Prostate gland (tissue), 2 donors: ENCODE results near the gene MTX2. TPM values are rescaled to one million over a fixed set of nuclear protein-coding genes. Genes with fewer than 3 reads are reported as not detected.
"Not testable (repeated sequence)": the region's sequence is repeated elsewhere in the genome, so short reads cannot be mapped to it uniquely, and the experiment has no call there.

ENCODE experiments used
- DNase-seq: peaks from one replicate; pipeline ENCODE4 v3.0.0-alpha.2; 2019; ENCODE audit warnings: low spot score
- H3K27ac ChIP-seq, 2 donors: fragments of 200-600 bp; sonication (generic); 2 replicates each; pipeline ENCODE4 v1.5.1; 2017 to 2019
- H3K27me3 ChIP-seq: fragments of 200-600 bp; sonication (generic); replicated peaks from 2 replicates; pipeline ENCODE4 v1.5.1; 2019; ENCODE audit not compliant: insufficient read depth
- H3K36me3 ChIP-seq, 2 donors: fragments of 200-600 bp; sonication (generic); 1 replicate in 1 of 2; 2 replicates in 1 of 2; pipeline versions ENCODE4 v1.5.1 to v1.8.1; 2017 to 2019
- H3K4me1 ChIP-seq: fragments of 200-600 bp; sonication (generic); replicated peaks from 2 replicates; pipeline ENCODE4 v1.5.1; 2019
- H3K4me3 ChIP-seq, 2 donors: fragments of 200-600 bp; sonication (generic); 2 replicates each; pipeline ENCODE4 v1.5.1; 2017 to 2019
- H3K9me3 ChIP-seq: fragments of 200-600 bp; sonication (generic); 2 replicates; pipeline ENCODE4 v1.5.1; 2017
- POLR2A ChIP-seq: fragments of 450-650 bp; IDR thresholded peaks from one replicate; pipeline ENCODE4 v1.6.1; 2016; ENCODE audit warnings: antibody characterized with exemption, mild to moderate bottlenecking
- POLR2AphosphoS5 ChIP-seq: sonication (generic); formaldehyde crosslinking; IDR thresholded peaks from one replicate; pipeline ENCODE4 v1.6.1; 2017; ENCODE audit warnings: antibody characterized with exemption
- WGBS: methylation state at CpG from one replicate; pipeline ENCODE4 v1.1.5; 2018; 5-methylcytosine and 5-hydroxymethylcytosine counted together
- intact Hi-C: fragments of 100-400 bp; cut with DNase I; formaldehyde crosslinking; loops from one replicate; pipeline ENCODE4 v1.14.2; 2022
- total RNA-seq, 2 donors: library from RNA; depleted of rRNA; stranded (reverse); fragments of >200 nt; gene quantifications; one replicate each; pipeline ENCODE4 v1.1.0, GENCODE V29; 2016
- TF ChIP-seq, protein P1 (sequence below), 4 experiments: fragments of 200-600 bp in 2 of 4; fragments of 450-650 bp in 2 of 4; sonication (generic) in 2 of 4; IDR thresholded peaks; 1 replicate in 3 of 4; 2 replicates in 1 of 4; pipeline ENCODE4 v1.5.1; 2016 to 2019; ENCODE audit warnings: antibody characterized with exemption in 4 of 4, mild to moderate bottlenecking in 2 of 4, moderate library complexity in 2 of 4

The MTX2 gene
- total RNA-seq, 2 donors from 2014 or later: 33.3 to 47.6 TPM

DNA sequence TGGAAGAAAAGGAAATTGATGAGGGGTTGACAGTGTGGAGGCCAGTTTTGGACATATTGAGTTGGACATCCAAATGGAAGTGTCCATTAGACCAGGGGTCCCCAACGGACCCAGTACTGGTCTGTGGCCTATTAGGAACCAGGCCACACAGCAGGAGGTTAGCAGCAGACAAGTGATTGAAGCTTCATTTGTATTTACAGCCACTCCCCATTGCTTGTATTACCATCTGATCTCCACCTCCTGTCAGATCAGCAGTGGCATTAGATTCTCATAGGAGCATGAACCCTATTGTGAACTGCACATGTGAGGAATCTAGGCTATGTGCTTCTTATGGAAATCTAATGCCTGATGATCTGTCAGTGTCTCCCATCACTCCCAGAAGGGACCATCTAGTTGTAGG lies 99.1 kb downstream of the MTX2 start:
- no peak overlapping the region for H3K27ac ChIP-seq
- no peaks in the 10 kb centered on the region for H3K4me1 ChIP-seq
- no peaks in the 10 kb centered on the region for H3K27me3 ChIP-seq
- 75% methylated on average over 1 of the region's 1 CpG for WGBS
- H3K36me3 ChIP-seq: no peaks in the 10 kb centered on the region
- TF ChIP-seq POLR2AphosphoS5: no peak
- TF ChIP-seq, protein P1, sequence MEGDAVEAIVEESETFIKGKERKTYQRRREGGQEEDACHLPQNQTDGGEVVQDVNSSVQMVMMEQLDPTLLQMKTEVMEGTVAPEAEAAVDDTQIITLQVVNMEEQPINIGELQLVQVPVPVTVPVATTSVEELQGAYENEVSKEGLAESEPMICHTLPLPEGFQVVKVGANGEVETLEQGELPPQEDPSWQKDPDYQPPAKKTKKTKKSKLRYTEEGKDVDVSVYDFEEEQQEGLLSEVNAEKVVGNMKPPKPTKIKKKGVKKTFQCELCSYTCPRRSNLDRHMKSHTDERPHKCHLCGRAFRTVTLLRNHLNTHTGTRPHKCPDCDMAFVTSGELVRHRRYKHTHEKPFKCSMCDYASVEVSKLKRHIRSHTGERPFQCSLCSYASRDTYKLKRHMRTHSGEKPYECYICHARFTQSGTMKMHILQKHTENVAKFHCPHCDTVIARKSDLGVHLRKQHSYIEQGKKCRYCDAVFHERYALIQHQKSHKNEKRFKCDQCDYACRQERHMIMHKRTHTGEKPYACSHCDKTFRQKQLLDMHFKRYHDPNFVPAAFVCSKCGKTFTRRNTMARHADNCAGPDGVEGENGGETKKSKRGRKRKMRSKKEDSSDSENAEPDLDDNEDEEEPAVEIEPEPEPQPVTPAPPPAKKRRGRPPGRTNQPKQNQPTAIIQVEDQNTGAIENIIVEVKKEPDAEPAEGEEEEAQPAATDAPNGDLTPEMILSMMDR (IDR thresholded peaks at IDR 0.05): no peak
- no peak for TF ChIP-seq POLR2A
- no peak for DNase-seq
- H3K4me3 ChIP-seq: no peak overlapping the region
- no peaks in the 10 kb centered on the region for H3K9me3 ChIP-seq
- intact Hi-C loops: no loop called here

DNA sequence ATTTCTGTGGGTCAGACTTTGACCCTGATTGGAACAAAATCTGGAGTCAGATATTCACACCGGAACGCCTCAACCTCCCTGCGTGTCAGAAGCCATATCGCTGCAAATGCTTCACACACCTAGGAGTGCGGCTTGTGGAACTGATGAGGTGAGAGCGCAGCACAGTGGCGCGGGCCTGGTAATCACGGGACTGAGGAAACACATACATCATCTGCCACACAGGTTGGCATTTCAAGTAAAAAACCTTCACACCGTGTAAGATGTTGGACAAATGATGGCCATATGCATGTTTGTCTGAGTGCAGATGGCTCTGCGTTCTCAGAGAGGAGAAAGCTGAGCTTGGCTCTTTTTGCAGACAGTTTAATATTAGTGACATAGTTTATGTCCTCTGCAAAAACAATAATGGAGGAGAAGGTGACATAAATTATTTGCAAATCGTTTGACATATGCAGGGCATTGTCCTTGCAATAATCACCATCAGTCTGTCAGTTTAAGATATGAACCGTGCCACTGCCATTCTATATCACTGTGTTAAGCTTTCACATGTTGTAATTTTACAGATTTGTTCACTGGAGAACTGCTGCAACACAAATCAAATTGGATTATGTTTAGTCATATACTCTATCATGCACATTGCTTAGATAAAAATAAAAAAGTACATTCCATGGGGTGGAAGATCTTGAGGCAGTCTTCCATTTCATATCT lies 101.4 kb downstream of the MTX2 start:
- Histone ChIP-seq H3K36me3 (no peaks in the 10 kb centered on the region), H3K4me1 (no peaks in the 10 kb centered on the region), H3K27me3 (no peaks in the 10 kb centered on the region), H3K9me3 (no peaks in the 10 kb centered on the region), H3K4me3 (no peak overlapping the region), H3K27ac (no peak overlapping the region)
- WGBS: 67% methylated on average over 13 of the region's 13 CpGs
- DNase-seq: no peak
- intact Hi-C loops: no loop called here
- TF ChIP-seq POLR2A (no peak), POLR2AphosphoS5 (no peak)
- TF ChIP-seq, protein P1 (IDR thresholded peaks at IDR 0.05): no peak

DNA sequence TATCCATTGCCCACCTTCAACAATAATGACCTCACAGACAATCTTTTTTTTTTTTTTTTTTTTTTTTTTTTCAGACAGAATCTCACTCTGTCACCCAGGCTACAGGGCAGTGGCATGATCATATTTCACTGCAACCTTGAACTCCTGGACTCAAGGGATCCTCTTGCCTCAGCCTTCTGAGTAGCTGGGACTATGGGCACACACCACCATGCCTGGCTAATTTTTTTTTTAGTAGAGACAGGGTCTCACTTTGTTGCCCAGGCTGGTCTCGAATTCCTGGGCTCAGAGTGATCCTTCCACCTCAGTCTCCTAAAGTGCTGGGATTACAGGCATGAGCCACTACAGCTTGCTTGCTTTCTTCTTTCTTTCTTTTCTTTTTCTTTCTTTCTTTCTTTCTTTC lies 103.9 kb downstream of the MTX2 start:
- H3K36me3 ChIP-seq, intact Hi-C loops, H3K4me3 ChIP-seq, H3K27ac ChIP-seq, H3K4me1 ChIP-seq, H3K27me3 ChIP-seq, DNase-seq, H3K9me3 ChIP-seq: not testable (repeated sequence)
- 92% methylated on average over 1 of the region's 1 CpG for WGBS

DNA sequence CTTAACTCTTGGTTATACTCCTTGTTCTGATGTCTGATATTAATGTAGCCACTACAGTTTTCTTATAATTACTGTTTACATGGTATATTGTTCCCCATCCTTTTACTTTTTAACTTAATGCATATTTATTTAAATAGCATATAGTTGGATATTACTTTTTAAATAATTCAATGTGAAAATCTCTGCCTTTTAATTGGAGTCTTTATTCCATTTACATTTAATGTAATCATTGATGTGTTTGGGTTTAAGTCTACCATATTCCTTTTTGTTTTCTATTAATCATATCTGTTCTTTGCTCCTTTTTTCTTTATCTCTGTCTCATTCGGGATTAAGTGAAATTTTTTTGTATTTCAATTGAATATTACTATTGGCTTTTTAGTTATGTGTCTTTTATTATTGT lies 109.1 kb downstream of the MTX2 start:
- no peaks in the 10 kb centered on the region for H3K27me3 ChIP-seq
- H3K4me1 ChIP-seq: no peaks in the 10 kb centered on the region
- WGBS: 97% methylated on average over 1 of the region's 1 CpG
- intact Hi-C loops: no loop called here
- no peak for TF ChIP-seq POLR2A
- TF ChIP-seq, protein P1 (IDR thresholded peaks at IDR 0.05): no peak
- TF ChIP-seq POLR2AphosphoS5: no peak
- H3K9me3 ChIP-seq: no peaks in the 10 kb centered on the region
- no peak for DNase-seq
- H3K4me3 ChIP-seq: no peak overlapping the region
- H3K36me3 ChIP-seq: no peaks in the 10 kb centered on the region
- no peak overlapping the region for H3K27ac ChIP-seq

DNA sequence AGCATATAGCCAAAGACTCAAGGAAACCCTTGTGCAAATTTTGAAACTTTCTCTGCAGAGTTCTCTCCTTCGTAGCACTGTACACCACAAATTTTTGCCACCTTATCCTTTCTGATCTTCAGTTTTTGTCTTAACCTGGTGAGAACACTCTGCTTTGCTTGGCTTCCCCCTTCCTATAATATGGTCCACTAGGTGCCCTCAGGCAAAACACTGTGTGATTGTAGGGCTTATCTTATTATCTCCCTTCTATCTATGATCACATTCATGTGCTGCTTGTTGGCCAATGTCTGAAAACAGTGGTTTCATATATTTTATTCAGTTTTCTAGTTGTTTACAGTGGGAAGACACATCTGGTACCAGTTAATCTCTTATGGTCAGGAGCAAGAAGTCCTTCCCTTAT lies 111.1 kb downstream of the MTX2 start:
- intact Hi-C loops: no loop called here
- Histone ChIP-seq H3K9me3 (no peaks in the 10 kb centered on the region), H3K4me1 (no peaks in the 10 kb centered on the region), H3K27ac (no peak overlapping the region), H3K27me3 (no peaks in the 10 kb centered on the region), H3K36me3 (no peaks in the 10 kb centered on the region), H3K4me3 (no peak overlapping the region)
- 75% methylated on average over 1 of the region's 1 CpG for WGBS
- no peak for DNase-seq
- TF ChIP-seq POLR2A (no peak), POLR2AphosphoS5 (no peak)
- TF ChIP-seq, protein P1 (IDR thresholded peaks at IDR 0.05): no peak
